ENCODE results near the gene ZBED6. TPM values are rescaled to one million over a fixed set of nuclear protein-coding genes. Genes with fewer than 3 reads are reported as not detected.
A peak's percentile ranks its signal among the peaks of the same experiment; 100 is the strongest.

Gene ZBED6
- total and polyA plus RNA-seq, 2 experiments from 2014 or later: 2.6 to 12.8 TPM

GRCh38 chr1:203797948-203798655 lies 2.7 kb downstream of the ZBED6 start:
- no peaks in the 10 kb centered on the region for H3K9me3 ChIP-seq (ENCODE audit: low read depth)
- H3K79me2 ChIP-seq: peaks cover 72% of the 10 kb centered on the region
- H4K20me1 ChIP-seq (ENCODE audit: insufficient read depth, poor library complexity, severe bottlenecking): peaks cover 65% of the 10 kb centered on the region
- H2AFZ ChIP-seq: no peak overlapping the region
- 94% methylated on average over 6 of the region's 6 CpGs for WGBS (ENCODE audit: low lambda C conversion rate, missing lambda C conversion rate)
- no peak overlapping the region for H3K27ac ChIP-seq
- peaks cover 3% of the 10 kb centered on the region for H3K36me3 ChIP-seq (replicated peaks; ENCODE audit: insufficient read depth, low read depth)
- no peak overlapping the region for H3K4me3 ChIP-seq
- no peaks in the 10 kb centered on the region for H3K9me2 ChIP-seq (replicated peaks; ENCODE audit: insufficient read depth)
- peak overlapping the region; percentile 86 for H3K4me2 ChIP-seq
- TF ChIP-seq CTCF (IDR thresholded peaks at IDR 0.05; ENCODE audit: poor library complexity) (peak; percentile 9), EZH2phosphoT487 (IDR thresholded peaks at IDR 0.05; ENCODE audit: low read depth, severe bottlenecking, unreplicated experiment) (no peak)
- peaks cover 17% of the 10 kb centered on the region for H3K4me1 ChIP-seq (ENCODE audit: insufficient read depth)
- peak; percentile 27 for DNase-seq (ENCODE audit: low spot score)
- no peaks in the 10 kb centered on the region for H3K27me3 ChIP-seq

GRCh38 chr1:203799157-203799556 lies 3.7 kb downstream of the ZBED6 start:
- H3K79me2 ChIP-seq: peaks cover 83% of the 10 kb centered on the region
- no peak overlapping the region for H3K4me3 ChIP-seq
- H3K9me2 ChIP-seq (replicated peaks; ENCODE audit: insufficient read depth): no peaks in the 10 kb centered on the region
- peaks cover 75% of the 10 kb centered on the region for H4K20me1 ChIP-seq (ENCODE audit: insufficient read depth, poor library complexity, severe bottlenecking)
- no peaks in the 10 kb centered on the region for H3K9me3 ChIP-seq (ENCODE audit: low read depth)
- peaks cover 3% of the 10 kb centered on the region for H3K36me3 ChIP-seq (replicated peaks; ENCODE audit: insufficient read depth, low read depth)
- no peak overlapping the region for H3K27ac ChIP-seq
- no peak overlapping the region for H3K4me2 ChIP-seq
- H3K4me1 ChIP-seq (ENCODE audit: insufficient read depth): peaks cover 17% of the 10 kb centered on the region
- no peak overlapping the region for H2AFZ ChIP-seq
- H3K27me3 ChIP-seq: no peaks in the 10 kb centered on the region
- DNase-seq (ENCODE audit: low spot score): no peak
- over 99% methylated on average over 4 of the region's 4 CpGs for WGBS (ENCODE audit: low lambda C conversion rate, missing lambda C conversion rate)
- TF ChIP-seq CTCF (IDR thresholded peaks at IDR 0.05; ENCODE audit: poor library complexity): no peak
- TF ChIP-seq EZH2 (IDR thresholded peaks at IDR 0.05; ENCODE audit: borderline replicate concordance): no peak
- no peak for TF ChIP-seq EZH2phosphoT487 (IDR thresholded peaks at IDR 0.05; ENCODE audit: low read depth, severe bottlenecking, unreplicated experiment)

GRCh38 chr1:203799971-203800370 lies 4.5 kb downstream of the ZBED6 start:
- WGBS (ENCODE audit: low lambda C conversion rate, missing lambda C conversion rate): 52% methylated on average over 1 of the region's 1 CpG
- Histone ChIP-seq H3K27ac (no peak overlapping the region), H2AFZ (no peak overlapping the region), H3K27me3 (no peaks in the 10 kb centered on the region), H3K9me2 (replicated peaks; ENCODE audit: insufficient read depth) (no peaks in the 10 kb centered on the region), H3K9me3 (ENCODE audit: low read depth) (no peaks in the 10 kb centered on the region), H3K4me3 (no peak overlapping the region), H3K4me2 (peak overlapping the region; percentile 23), H3K36me3 (replicated peaks; ENCODE audit: insufficient read depth, low read depth) (peaks cover 3% of the 10 kb centered on the region), H3K79me2 (peaks cover 91% of the 10 kb centered on the region), H3K4me1 (ENCODE audit: insufficient read depth) (peaks cover 15% of the 10 kb centered on the region), H4K20me1 (ENCODE audit: insufficient read depth, poor library complexity, severe bottlenecking) (peaks cover 83% of the 10 kb centered on the region)
- no peak for TF ChIP-seq EZH2phosphoT487 (IDR thresholded peaks at IDR 0.05; ENCODE audit: low read depth, severe bottlenecking, unreplicated experiment)
- no peak for TF ChIP-seq CTCF (IDR thresholded peaks at IDR 0.05; ENCODE audit: poor library complexity)
- TF ChIP-seq EZH2 (IDR thresholded peaks at IDR 0.05; ENCODE audit: borderline replicate concordance): no peak
- no peak for DNase-seq (ENCODE audit: low spot score)
